SH-SY5Y (cell line): ENCODE measurements around the gene LSM10.

Source experiments
- GATA2 ChIP-seq: IDR thresholded peaks from 2 replicates; pipeline ENCODE4 v1.6.1; 2011; ENCODE audit warnings: mild to moderate bottlenecking, low read depth, low read length
- GATA3 ChIP-seq: IDR thresholded peaks from 2 replicates; pipeline ENCODE4 v1.6.1; 2011; ENCODE audit warnings: low read depth, mild to moderate bottlenecking, low read length, moderate library complexity

GRCh38 chr1:36367798-36368197, 29.9 kb downstream of the LSM10 start:
- TF ChIP-seq GATA2 (no peak), GATA3 (no peak)
